Measurements from ENCODE around the gene SYNGR2. TPM values are rescaled to one million over a fixed set of nuclear protein-coding genes. Genes with fewer than 3 reads are reported as not detected.
A peak's percentile ranks its signal among the peaks of the same experiment; 100 is the strongest.

Gene SYNGR2
- total RNA-seq, 1 donor from 2014 or later: 19.3 TPM

- no peak for DNase-seq (ENCODE audit: low read depth, low spot score)
- no peaks in the 10 kb centered on the region for H3K27me3 Mint-ChIP-seq (ENCODE audit: low read depth)
- H3K4me3 Mint-ChIP-seq: no peak overlapping the region
- H3K36me3 Mint-ChIP-seq (ENCODE audit: low read depth): no peaks in the 10 kb centered on the region
- no peak overlapping the region for H3K27ac Mint-ChIP-seq (ENCODE audit: unreplicated experiment)
- TF ChIP-seq, protein P1, sequence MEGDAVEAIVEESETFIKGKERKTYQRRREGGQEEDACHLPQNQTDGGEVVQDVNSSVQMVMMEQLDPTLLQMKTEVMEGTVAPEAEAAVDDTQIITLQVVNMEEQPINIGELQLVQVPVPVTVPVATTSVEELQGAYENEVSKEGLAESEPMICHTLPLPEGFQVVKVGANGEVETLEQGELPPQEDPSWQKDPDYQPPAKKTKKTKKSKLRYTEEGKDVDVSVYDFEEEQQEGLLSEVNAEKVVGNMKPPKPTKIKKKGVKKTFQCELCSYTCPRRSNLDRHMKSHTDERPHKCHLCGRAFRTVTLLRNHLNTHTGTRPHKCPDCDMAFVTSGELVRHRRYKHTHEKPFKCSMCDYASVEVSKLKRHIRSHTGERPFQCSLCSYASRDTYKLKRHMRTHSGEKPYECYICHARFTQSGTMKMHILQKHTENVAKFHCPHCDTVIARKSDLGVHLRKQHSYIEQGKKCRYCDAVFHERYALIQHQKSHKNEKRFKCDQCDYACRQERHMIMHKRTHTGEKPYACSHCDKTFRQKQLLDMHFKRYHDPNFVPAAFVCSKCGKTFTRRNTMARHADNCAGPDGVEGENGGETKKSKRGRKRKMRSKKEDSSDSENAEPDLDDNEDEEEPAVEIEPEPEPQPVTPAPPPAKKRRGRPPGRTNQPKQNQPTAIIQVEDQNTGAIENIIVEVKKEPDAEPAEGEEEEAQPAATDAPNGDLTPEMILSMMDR (conservative IDR thresholded peaks at IDR 0.05): no peak
- no peaks in the 10 kb centered on the region for H3K4me1 Mint-ChIP-seq
- no peaks in the 10 kb centered on the region for H3K9me3 Mint-ChIP-seq
Measured at GRCh38 chr17:78208486-78208885, 40.1 kb downstream of the SYNGR2 start.

GRCh38 chr17:78210111-78210510 lies 41.7 kb downstream of the SYNGR2 start:
- H3K27me3 Mint-ChIP-seq (ENCODE audit: low read depth): no peaks in the 10 kb centered on the region
- DNase-seq (ENCODE audit: low read depth, low spot score): no peak
- H3K4me1 Mint-ChIP-seq: peaks cover 5% of the 10 kb centered on the region
- peak overlapping the region; percentile 54 for H3K4me3 Mint-ChIP-seq
- no peaks in the 10 kb centered on the region for H3K9me3 Mint-ChIP-seq
- H3K27ac Mint-ChIP-seq (ENCODE audit: unreplicated experiment): no peak overlapping the region
- H3K36me3 Mint-ChIP-seq (ENCODE audit: low read depth): no peaks in the 10 kb centered on the region
- TF ChIP-seq, protein P1 (conservative IDR thresholded peaks at IDR 0.05): no peak

DNA sequence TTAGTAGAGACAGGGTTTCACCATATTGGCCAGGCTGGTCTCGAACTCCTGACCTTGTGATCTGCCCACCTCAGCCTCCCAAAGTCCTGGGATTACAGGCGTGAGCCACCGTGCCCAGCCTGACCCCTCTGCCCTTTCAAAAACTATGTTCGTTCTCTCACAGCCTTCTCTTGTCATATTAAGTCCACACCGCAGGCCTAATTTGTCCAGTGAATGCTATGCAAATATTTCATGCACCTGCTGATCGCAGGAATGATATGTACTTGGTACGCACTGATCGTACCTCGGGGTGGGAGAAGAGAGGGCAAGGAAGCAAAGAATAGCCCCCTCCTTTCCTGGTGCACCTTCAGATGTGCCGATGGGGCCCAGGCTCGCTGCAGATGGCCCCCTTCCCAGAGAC lies 42.7 kb downstream of the SYNGR2 start:
- TF ChIP-seq, protein P1 (conservative IDR thresholded peaks at IDR 0.05): no peak
- Mint-ChIP-seq H3K36me3 (ENCODE audit: low read depth) (no peaks in the 10 kb centered on the region), H3K4me1 (peaks cover 11% of the 10 kb centered on the region), H3K27ac (ENCODE audit: unreplicated experiment) (no peak overlapping the region), H3K27me3 (ENCODE audit: low read depth) (no peaks in the 10 kb centered on the region), H3K4me3 (peak overlapping the region; percentile 66), H3K9me3 (no peaks in the 10 kb centered on the region)
- DNase-seq (ENCODE audit: low read depth, low spot score): no peak

- H3K36me3 Mint-ChIP-seq (ENCODE audit: low read depth): peaks cover 9% of the 10 kb centered on the region
- H3K27me3 Mint-ChIP-seq (ENCODE audit: low read depth): no peaks in the 10 kb centered on the region
- TF ChIP-seq, protein P1 (conservative IDR thresholded peaks at IDR 0.05): no peak
- H3K4me3 Mint-ChIP-seq: peak within 1 kb of the TSS; percentile 98
- H3K27ac Mint-ChIP-seq (ENCODE audit: unreplicated experiment): peak within 1 kb of the TSS; percentile 98
- H3K9me3 Mint-ChIP-seq: no peaks in the 10 kb centered on the region
- peak; percentile 91 for DNase-seq (ENCODE audit: low read depth, low spot score)
- peaks cover 17% of the 10 kb centered on the region for H3K4me1 Mint-ChIP-seq
Measured at GRCh38 chr17:78214016-78214705, 45.8 kb downstream of the SYNGR2 start, which contains the start of gene BIRC5. Gene BIRC5, plus strand, starts transcription at chr17:78214253. Its CDS starts 64 bp downstream, at chr17:78214317.

GRCh38 chr17:78214706-78215061 lies 46.3 kb downstream of the SYNGR2 start:
- DNase-seq (ENCODE audit: low read depth, low spot score): no peak
- H3K4me1 Mint-ChIP-seq: peaks cover 22% of the 10 kb centered on the region
- peak overlapping the region; percentile 98 for H3K27ac Mint-ChIP-seq (ENCODE audit: unreplicated experiment)
- no peaks in the 10 kb centered on the region for H3K27me3 Mint-ChIP-seq (ENCODE audit: low read depth)
- peaks cover 13% of the 10 kb centered on the region for H3K36me3 Mint-ChIP-seq (ENCODE audit: low read depth)
- no peaks in the 10 kb centered on the region for H3K9me3 Mint-ChIP-seq
- H3K4me3 Mint-ChIP-seq: peak overlapping the region; percentile 98
- TF ChIP-seq, protein P1 (conservative IDR thresholded peaks at IDR 0.05): no peak

All from neural crest cell (in vitro differentiated cells).